GM19452 (cell line): ENCODE results near the gene AKT1.
A peak's percentile ranks its signal among the peaks of the same experiment; 100 is the strongest.

Experiments
- ATAC-seq: cut with Tn5 transposase; IDR thresholded peaks from one replicate; pipeline ENCODE4 v1.9.1; 2021; ENCODE audit not compliant: unreplicated experiment

AKT1 gene

DNA sequence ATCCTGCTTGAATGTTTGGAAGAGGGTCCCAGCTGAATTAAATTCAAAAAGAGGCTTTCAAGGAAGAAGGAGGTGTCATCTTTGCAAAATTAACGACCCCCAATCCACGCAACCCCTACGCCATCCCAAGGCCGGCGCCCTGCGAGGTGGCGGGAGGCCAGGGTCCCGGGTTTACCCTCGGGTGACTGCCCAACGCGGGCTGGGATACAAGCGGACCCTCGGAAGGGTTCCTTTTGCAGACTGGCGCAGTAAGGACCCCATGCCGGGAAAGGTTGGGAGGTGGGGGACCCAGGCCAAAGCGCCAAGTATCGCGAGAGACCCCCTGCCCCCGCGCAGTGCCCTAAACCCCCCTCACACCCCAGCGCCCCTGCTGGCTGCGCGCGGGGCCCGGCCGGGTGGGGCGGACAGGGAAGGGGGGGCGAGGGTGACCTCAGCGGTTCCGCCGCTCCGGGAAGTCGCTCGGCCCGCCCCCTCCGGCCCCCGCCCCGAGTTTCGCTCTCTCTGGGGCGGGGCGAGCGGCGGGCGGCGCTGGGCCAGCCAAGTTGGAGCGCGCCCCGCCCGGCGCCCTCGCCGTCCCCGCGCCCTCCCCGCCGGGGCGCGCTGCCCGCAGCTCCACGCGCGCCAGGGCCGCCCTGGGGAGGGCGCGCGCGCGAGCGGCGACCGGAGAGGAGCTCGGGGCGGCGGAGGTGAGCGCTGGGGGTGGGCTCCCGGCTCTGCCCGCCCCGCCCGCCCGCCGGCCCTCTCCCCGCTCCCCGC lies 4.6 kb upstream of the AKT1 start:
- peak; percentile 51 for ATAC-seq

- ATAC-seq, result no peak
These were observed 3.9 kb upstream of the AKT1 start for GRCh38 chr14:104799244-104800014.

GRCh38 chr14:104798300-104799243 lies 3.0 kb upstream of the AKT1 start:
- no peak for ATAC-seq

DNA sequence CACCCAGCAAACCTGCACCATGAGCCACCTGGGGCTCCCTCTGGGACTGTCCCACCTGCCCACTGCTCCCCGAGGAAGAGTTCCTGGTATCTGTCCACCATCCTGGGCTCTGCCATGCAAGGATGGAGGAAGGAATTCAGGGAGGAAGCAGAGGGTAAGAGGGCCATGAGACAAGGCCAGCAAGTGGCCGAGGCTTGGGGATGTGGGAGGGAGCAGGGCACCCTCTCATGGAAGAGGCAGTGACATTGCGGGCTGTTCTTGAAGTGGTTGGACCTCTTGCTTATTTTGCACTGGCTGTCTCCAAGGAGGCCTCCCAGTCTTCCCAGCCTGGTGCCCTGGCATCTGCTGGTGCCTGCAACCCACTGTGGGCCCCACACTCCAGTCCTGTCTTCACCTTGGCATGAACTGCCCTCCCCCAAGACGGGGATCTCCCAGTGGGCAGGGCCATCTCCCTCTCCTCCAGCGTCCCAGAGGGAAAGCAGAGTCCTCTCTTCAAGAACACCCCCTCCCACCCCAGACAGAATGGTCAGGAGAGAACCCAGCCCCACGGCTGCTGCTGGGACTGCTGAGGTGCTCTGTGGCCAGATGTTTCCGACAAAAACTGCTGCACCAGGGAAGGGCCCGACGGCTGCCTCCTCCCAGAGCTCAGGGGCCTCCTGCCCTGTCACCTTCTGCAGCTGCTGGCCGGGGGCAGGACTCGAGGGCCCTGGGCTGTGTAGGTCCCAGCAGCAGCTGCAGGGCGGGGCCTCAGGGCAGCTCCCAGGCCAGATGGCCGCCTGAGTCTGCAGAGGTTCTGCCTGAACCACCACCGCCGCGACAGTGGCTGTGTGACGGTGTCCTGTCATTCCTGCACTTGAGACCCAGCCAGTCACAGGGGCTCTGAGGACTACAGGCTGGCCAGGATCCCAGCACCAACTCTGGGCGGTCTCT lies 1.8 kb upstream of the AKT1 start:
- no peak for ATAC-seq

DNA sequence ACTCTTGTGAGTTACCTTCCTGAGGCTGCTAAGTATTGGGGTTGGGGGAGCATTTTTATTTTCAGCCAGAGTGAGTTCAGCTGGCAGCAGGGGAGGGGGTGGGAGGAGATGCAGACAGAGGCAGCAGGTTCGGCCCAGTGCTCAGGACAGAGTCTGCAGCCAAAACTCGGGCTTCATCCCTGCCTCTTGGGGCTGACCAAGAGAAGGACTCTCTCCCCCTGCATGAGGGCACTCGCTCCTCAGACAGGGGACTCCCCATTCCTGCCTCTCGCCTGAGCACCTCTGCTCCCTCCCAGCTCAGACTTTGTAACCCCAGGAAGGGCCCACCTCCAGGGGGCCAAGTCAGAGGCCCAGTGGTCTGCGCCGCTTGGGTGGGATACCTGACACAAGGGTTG lies 1.1 kb upstream of the AKT1 start:
- ATAC-seq, result no peak

- no peak for ATAC-seq
These were observed 486 bp upstream of the AKT1 start for GRCh38 chr14:104795781-104796686.

DNA sequence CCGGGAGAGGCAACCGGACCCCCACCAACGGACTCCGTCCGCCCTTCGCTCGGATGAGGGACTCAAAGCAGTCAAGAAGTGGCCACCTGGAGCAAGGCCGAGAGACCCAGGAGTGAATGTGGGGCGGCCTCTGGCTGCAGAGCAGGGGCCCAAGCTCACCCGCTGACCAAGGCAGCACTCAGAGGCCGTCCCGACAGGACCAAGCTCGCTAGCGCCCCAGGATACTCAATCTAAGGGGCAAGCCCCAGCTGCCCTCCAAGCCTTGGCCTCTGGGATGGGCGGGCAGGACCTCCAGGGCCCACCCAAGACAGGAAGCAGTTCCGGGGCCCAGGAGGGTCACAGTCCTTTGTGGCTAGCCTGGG lies 936 bp downstream of the AKT1 start:
- no peak for ATAC-seq

DNA sequence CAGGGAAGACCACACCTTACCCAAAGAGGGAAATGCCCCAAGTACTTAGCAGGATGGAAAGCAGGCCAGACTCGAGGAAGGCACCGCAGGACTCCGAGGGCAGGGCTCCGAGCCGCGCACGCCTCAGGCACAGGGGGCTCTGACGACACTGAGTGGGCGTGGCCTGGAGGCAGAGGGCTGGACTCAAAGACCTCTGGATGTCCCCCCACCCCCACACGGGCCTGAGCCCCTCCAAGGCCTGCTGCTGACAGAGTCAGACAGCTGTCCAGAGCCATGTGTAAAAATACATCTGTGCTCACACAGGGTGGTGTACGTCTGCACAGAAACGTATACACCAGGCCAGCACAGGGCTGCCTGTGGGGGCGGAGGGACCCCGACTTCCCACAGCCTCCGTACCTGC lies 1.4 kb downstream of the AKT1 start:
- no peak for ATAC-seq

GRCh38 chr14:104793703-104793959 lies 1.9 kb downstream of the AKT1 start:
- no peak for ATAC-seq

DNA sequence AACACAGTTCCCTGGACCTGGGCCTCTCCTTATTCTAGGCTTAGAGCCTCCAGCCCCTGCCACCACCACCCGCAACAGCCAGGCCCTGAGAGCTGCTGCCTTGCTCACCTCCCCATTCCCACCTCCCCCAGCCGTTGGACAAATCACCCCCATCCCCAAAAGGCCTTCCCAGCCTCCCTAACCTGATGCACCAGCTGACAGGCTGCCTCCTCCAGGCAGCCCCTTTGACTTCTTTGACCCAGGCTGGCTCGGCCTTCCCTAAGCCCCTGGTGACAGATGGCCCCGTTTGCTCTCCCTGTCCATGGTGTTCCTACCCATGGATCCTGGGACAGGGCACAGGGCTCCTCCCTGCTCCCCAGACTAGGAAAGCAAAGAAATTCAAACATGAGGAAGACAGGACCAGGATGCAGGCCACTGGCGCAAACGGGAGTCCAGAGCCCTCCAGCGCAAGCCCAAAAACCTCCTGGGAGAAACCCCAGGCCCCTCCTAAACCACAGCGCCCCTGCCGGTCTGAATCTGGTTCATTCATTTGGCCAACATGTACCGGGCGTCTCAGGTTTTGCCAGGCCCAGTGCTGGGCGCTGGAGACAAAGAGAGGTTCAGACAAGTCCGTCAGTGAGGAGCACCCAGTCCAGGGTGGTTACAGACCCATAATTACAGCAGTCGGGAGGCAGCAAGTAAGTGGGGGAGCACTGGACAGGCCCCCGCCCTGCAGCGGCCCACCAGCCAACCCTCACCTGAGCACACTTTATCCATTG lies 2.4 kb downstream of the AKT1 start:
- ATAC-seq, result no peak

DNA sequence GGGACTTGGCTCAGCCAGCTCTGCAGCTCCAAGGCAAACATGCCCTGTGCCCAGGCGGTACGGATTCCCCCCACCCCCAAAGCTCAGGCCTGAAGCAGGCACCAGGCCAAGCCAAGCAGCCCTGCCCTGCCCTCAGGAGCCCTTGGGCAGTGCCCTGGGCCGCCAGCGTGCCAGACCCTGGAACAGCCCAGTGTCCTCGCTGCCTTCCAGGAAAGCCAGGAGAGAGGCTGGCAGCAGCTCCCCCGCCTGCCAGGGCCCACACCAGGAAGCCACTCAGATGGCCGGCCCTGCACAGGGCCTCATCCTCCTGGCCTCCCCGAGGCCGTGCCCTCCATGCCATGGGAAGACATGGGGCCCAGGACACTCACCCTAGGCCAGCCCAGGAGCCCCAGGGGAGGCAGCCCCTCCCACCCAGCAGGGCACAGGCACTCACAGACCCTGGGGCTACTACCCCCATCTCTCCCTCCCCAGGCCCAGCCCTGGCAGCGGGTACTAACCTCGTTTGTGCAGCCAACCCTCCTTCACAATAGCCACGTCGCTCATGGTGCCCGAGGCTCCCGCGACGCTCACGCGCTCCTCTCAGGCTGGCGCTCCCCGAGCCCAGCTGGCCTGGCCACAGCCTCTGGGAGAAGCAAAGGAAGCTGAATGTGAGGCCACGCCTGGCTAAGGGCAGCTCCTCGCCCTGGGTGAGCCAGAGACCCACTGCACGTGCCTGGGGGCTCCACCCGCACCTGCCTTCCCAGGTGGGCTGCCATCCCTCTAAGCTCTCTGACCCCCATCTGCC lies 3.3 kb downstream of the AKT1 start:
- no peak for ATAC-seq

DNA sequence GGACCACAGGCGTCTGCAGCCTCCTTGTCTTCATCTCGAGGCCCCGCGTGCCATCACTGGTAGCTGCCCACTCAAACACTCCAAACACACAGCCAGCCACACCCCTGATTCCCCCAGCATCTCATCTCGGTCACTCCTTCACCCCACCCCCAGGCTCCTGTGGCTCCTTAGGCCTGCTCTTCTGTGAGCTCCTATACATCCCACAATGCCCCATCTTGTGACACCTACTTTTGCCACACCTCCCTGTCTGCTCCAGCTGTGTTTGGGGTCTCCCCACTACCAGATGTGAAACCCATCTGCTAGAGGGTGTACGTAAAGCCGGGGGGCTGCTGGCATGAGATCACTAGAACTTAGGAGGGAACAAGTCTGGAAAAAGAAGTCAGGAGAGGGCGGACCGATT lies 4.1 kb downstream of the AKT1 start:
- ATAC-seq, result no peak

DNA sequence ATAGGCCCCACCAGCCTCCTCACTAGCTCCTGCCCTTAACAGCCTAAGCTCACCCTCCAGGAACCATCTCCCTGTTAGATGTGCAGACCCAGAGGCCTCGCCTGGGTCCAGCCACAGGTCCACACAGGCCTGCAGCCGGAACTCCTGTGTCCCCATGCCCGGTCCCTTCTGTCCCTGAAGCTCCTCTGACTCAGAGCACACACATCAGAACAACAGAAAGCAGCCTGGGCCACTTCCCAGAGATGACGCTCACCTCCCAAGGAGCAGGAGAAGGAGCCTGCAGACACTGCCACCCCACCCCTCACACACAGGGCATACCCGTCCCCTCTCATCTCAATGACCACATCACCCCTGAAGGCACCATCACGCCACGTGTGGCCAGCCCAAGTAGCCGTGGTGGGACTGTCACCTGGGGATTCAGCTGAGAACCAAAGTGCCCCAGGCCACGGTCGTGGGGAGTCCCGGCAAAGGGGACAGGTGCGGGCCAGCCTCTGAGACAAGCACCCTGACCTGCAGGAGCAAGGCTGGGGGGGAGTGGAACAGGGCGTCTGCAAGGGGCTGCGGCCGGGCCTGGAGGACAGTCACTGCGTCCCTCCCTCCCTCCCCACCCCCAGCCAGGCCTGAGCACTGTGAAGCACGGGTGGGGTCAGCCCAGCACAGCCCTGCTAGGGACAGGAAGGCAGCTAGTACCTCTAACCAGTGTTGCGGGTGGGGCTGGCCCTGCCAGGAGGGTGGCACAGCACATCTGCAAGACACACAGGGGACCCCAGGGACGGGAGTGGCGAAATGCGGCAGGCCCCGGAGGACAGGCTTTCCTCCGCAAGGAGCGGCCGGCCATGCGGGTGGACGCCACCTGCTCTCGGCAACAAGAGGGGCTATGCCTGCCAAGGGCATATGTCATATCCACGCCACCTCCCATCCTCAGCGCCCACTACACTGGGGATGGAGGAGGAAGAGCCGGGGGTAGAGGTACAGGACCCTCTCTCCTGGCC lies 5.5 kb downstream of the AKT1 start:
- ATAC-seq, result no peak

DNA sequence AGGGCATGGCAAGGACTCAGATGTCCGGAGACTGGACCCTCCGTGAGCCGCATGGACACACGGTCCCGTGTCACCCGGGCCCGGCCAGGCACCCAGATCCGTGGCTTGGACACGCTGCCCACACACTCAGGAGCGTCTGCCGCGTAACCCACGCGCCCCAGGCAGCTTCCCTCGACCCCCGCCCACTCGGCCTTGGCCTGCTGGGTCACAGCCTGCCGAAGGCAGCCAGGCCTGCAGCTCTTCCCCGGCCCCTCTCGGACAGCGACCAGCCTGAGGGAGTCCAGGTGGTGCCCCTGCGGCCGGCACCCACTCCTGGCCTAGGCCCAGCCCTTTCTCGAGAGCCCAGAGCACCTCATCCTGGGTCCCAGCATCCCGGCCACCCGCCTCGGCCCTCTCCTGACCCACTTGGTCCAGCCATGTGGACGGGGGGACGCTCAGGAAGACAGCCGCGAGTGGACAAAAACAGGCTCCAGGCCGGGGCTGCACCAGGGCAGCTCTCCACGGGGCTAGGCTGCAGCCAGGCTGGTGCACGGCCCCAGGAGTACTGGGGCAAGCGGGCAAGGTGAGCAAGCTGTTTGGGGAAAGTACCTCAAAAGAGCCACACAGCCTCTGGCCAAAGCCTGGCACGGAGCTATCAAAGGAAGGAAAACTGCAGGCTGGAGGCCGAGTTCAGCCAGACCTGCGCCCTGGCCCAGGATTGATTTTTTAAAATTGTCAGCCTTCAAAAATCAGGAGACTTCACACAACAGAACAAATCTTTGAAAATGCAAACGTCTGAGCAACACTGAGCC lies 6.5 kb downstream of the AKT1 start:
- ATAC-seq, result no peak

GRCh38 chr14:104788161-104788818 lies 7.3 kb downstream of the AKT1 start:
- ATAC-seq, result no peak

DNA sequence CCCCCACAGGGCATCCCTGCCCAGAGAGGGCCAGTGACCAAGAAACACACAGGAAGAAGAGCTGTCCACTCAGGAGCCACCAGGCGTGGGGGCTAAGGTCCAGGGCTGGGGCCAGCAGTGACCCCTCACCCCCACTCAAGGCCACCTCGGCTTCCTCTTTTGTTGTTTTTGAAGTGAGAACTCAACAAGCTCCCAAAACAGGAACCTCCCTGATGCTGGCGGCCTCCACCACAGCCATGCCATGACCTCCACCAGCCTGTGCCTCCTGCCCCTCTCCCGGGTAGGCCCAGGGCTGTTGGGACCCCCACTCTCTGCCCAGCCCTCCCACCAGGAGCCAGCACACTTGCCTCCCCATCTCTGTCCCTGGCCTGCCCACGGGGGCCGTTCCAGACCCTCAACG lies 7.8 kb downstream of the AKT1 start:
- no peak for ATAC-seq
